Fibroblast of skin of right biceps (primary cell): ENCODE results near the gene FUT4.
"Not testable (repeated sequence)": the region's sequence is repeated elsewhere in the genome, so short reads cannot be mapped to it uniquely, and the experiment has no call there.

Experiments used
- DNase-seq: peaks from one replicate; pipeline ENCODE4 v3.0.0-alpha.2; 2013

Gene FUT4

DNA sequence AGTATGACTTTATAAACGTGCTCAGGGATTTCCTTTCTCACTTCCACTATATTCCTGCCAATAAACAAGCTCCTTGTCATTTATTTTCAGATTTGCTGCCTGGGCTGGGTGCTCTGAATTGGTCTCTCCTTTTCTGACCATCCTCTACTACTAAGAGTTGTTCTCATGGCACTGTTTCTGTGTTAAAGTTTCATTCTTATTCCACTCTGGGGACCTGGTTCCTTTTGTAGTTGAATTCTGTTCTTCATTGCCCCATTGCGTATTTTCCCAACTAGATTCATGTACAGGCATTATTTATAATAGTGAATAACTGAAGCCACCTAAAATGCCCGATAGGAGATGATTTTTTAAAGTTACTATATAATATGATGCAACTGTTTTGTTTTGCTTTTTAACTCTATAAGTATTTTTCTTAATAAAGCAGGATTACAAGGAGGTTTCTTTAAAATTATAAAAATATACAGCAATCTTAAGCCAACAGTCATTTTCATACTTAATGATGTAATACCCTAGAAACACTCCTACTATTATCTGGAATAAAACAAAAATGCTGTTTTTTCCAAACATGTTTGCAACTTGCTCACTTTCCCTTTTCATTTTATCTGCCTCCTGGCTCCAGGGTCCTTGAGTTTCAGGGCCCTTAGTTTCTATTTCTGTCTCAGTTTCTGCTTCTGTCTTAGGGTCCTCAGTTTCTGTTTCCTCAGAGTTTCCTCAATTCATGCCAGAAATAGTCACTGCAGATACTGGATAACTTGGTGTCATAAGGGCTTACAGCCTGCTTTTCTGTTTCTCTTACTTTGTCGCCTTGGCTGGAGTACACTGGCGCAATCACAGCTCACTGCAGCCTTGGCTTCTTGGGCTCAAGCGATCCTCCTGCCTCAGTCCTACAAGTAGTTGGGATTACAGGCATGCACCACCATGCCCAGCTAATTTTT is 9.8 kb upstream of the FUT4 start:
- DNase-seq: no peak

DNA sequence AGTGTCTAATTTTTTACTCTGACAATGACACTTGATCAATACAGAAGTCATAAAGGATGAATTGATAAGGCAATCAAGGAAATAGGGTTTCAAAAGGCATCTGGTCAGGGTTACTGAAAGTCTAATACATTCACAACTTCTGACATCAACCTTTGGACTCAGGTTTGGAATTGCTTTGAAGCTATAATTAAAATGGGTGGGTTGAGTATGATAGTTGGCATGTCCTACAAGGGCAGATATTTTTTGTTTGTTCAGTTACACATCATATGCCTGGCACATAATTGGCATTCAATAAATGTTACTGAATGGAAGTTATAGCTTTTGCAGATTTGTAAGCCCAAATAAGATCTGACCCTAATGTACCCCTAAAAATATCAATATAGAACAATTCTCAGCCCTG is 7.3 kb upstream of the FUT4 start:
- DNase-seq: no peak

DNA sequence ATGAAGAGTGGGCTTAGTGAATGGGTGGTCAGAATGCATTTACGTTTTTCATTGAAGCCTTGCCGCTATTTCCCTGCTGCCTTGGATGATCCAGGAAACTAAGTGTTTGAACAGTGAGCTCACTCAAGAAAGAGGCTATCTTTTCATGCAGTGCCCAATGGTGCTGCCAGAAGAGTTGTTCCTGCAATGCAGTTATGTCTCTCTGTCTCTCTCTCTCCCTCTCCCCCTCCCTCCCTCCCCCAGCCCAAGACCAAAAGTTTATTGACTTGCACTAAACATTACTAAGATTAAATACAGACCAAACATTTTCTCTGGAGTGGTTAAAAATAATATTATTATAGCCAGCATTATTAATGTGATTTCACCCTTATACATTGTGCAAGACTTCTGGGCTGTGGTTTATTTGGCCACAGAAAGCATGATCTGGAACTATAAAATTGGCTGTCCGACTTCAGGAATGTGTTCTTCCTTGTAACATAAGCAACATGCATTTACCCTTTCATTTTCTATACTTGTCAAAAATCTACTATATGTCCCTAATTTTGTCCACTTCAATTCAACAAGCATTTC is 6.6 kb upstream of the FUT4 start:
- peak; percentile 70 for DNase-seq

DNA sequence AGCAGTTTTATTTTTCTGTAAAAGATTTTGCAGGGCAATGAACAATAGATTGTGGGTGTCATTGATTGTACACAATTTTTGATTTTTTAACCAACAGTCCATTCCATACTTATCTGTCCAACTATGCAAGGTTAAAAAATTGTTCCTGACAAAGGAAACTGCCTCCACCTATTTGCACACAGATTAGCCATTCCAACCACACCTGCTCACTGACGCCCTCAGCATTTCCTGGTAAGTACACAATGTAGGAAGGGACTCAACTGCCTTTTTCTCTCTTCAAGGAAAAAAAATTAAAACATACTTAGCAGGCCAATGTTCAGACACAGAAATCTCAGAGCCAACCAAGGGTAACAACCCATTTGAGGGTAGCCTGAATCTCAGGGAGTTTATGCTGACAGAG is 4.3 kb upstream of the FUT4 start:
- DNase-seq: no peak

- DNase-seq: peak; percentile 26
These were observed 1.0 kb downstream of the FUT4 start for GRCh38 chr11:94544646-94545263.

DNA sequence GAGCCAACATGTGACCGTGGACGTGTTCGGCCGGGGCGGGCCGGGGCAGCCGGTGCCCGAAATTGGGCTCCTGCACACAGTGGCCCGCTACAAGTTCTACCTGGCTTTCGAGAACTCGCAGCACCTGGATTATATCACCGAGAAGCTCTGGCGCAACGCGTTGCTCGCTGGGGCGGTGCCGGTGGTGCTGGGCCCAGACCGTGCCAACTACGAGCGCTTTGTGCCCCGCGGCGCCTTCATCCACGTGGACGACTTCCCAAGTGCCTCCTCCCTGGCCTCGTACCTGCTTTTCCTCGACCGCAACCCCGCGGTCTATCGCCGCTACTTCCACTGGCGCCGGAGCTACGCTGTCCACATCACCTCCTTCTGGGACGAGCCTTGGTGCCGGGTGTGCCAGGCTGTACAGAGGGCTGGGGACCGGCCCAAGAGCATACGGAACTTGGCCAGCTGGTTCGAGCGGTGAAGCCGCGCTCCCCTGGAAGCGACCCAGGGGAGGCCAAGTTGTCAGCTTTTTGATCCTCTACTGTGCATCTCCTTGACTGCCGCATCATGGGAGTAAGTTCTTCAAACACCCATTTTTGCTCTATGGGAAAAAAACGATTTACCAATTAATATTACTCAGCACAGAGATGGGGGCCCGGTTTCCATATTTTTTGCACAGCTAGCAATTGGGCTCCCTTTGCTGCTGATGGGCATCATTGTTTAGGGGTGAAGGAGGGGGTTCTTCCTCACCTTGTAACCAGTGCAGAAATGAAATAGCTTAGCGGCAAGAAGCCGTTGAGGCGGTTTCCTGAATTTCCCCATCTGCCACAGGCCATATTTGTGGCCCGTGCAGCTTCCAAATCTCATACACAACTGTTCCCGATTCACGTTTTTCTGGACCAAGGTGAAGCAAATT is 1.8 kb downstream of the FUT4 start:
- no peak for DNase-seq

DNA sequence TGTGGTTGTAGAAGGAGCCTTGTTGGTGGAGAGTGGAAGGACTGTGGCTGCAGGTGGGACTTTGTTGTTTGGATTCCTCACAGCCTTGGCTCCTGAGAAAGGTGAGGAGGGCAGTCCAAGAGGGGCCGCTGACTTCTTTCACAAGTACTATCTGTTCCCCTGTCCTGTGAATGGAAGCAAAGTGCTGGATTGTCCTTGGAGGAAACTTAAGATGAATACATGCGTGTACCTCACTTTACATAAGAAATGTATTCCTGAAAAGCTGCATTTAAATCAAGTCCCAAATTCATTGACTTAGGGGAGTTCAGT is 2.4 kb downstream of the FUT4 start:
- DNase-seq: no peak

- DNase-seq: no peak
These were observed 3.2 kb downstream of the FUT4 start for GRCh38 chr11:94546886-94547285.

DNA sequence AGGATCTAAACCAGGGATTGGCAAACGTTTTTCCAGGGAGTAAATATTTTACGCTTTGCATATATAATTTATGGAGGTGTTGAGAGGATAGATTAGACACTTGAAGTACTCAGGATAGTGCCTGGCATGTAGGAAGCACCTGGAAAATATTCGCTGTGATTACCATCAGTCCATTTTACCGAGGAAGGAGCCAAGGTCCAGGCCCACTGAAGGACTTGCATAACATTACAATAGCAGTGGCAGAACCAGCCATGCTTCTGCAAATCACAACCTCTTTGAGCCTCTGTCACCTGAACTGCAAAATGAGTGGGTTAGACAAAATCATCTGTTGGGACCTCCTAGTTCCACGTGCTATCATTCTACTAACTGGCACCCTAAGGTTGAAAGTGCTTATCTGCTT is 5.4 kb downstream of the FUT4 start:
- no peak for DNase-seq

DNA sequence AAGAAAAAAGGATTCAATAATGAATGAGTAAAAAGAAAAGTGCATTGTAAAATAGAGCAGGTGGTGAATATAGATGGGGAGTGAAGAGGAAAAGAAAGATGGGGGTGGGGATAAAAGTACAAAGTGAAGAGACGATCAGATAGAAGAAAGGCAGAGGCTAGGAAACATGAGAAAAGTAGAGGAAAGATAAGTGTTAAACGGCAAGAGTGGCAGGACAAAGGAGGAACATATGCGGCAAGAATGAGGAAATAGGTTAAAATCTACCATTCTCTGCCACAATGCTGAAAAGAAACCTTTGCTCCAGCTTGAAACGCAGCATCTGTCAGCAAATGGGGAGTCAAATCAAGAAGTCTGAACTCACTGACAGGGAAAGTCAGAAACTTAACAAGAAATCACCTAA is 6.8 kb downstream of the FUT4 start:
- DNase-seq: no peak

GRCh38 chr11:94553938-94554337 is 10.2 kb downstream of the FUT4 start:
- peak; percentile 71 for DNase-seq

DNA sequence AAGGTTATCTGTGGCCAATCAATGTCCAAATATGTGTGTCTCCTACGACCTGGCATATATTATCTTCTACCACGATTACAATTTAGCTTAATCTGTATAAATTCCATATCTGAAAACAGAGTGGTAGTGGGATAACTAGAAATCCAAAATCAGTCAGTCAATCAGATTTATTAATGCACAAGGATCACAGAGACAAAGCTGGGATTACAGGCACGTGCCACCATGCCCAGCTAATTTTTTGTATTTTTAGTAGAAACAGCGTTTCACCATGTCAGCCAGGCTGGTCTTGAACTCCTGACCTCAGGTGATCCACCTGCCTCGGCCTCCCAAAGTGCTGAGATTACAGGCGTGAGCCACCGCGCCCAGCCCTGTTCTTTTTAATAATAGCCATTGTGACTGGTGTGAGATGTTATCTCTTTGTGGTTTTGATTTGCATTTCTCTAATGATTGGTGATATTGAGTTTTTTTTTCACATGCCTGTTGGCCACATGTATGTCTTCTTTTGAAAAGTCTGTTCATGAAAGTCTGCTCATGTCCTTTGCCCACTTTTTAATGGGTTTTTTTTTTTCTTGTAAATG is 12.1 kb downstream of the FUT4 start:
- DNase-seq: not testable (repeated sequence)

DNA sequence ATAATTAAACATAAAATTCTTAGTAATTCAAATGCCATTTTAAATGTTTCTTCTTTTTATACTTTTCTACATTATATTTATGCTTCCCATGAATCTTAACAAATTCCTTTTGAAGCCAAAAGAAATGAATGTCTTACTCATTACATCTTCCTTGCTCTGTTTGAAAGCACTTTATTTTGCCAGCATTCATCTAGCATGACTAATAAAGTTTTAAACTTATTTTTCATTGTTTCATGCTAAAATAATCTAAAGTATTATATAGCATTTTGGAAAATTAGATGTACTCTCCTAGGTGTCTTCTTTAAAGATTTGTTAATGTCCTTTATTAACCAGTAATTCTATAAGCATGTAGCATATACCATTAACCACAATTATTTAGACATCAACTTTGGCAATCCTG is 13.7 kb downstream of the FUT4 start:
- peak; percentile 70 for DNase-seq

- peak; percentile 61 for DNase-seq
These were observed 14.3 kb downstream of the FUT4 start for GRCh38 chr11:94557992-94558391.

DNA sequence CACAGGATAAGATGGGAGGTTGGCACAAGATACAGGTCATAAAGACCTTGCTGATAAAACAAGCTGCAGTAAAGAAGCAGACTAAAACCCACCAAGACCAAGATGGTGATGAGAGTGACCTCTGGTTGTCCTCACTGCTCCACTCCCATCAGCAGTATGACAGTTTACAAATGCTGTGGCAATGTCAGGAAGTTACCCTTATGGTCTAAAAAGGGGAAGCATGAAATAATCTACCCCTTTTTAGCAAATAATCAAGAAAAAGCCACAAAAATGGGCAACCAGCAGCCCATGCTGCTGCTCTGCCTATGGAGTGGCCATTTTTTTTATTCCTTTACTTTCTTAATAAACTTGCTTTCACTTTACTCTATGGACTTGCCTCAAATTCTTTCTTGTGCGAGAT is 14.7 kb downstream of the FUT4 start:
- DNase-seq: no peak

DNA sequence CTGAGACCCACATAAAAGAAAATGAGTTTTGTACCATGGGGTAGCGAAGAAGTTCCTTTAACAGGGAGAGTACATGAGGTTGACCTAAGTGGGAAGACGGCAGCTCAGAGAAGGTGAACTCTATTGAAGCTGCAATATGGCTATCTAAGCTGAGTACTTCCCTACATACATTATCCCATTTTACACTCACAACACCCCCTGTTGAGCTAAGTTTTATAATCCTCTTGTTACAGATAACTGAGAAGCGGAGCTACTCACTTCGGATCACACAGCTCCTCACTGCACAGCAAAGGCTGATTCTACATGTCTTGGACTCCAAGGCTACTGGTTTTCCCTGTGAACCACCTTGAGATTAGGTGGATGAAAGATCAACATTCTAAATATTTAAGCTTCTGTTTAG is 15.2 kb downstream of the FUT4 start:
- DNase-seq: no peak

GRCh38 chr11:94559361-94559760 is 15.6 kb downstream of the FUT4 start:
- DNase-seq: no peak

GRCh38 chr11:94560834-94561233 is 17.1 kb downstream of the FUT4 start:
- DNase-seq: peak; percentile 30

GRCh38 chr11:94563176-94563847 is 19.6 kb downstream of the FUT4 start:
- peak; percentile 79 for DNase-seq

- DNase-seq: no peak
These were observed 20.2 kb downstream of the FUT4 start for GRCh38 chr11:94563848-94564467.

DNA sequence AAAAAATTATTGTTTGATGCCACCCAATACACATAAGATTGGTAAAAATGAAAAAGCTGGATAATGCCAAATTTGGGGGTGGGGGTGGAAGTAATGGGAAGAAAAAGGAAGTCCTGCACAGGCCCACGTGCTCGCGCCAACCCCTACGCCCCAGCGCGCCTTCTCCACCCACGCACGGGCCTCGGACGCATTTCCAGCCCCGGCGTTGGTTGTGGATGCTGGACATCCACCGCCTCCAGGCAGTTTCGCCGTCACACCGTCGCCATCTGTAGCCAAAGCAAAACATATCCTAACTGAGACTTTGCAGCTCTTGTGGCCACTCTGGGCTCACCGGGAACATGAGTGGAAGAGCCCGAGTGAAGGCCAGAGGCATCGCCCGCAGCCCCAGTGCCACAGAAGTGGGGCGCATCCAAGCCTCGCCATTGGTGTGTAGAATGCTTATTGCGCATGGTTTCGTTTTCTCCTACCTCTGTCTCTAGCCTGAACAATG is 23.5 kb downstream of the FUT4 start, which contains the start of gene PIWIL4:
TSS of gene PIWIL4 (plus strand) at position 188 of the 490 bp plus-strand sequence. CDS start at position 339, 151 bp downstream.
- no peak for DNase-seq
